KMS-11 (cell line): ENCODE data around the gene NPAS2.

Source experiments
- H2AFZ ChIP-seq: fragments of 200-600 bp; sonication (generic); 2 replicates; pipeline ENCODE4 v1.6.1; 2016; ENCODE audit warnings: antibody characterized with exemption, mixed run types, low read depth
- H3K27ac ChIP-seq: fragments of 200-600 bp; sonication (generic); 2 replicates; pipeline ENCODE4 v1.6.1; 2016; ENCODE audit warnings: mild to moderate bottlenecking, mixed run types
- H3K27me3 ChIP-seq: fragments of 200-600 bp; sonication (generic); 2 replicates; pipeline ENCODE4 v1.6.1; 2017; ENCODE audit warnings: mild to moderate bottlenecking, low read depth, mixed run types, moderate library complexity; ENCODE audit not compliant: insufficient read depth
- H3K36me3 ChIP-seq: fragments of 200-600 bp; sonication (generic); 2 replicates; pipeline ENCODE4 v1.6.1; 2017; ENCODE audit warnings: mild to moderate bottlenecking, mixed run types; ENCODE audit not compliant: insufficient read depth
- H3K4me1 ChIP-seq: fragments of 200-600 bp; sonication (generic); 2 replicates; pipeline ENCODE4 v1.6.1; 2016; ENCODE audit warnings: mild to moderate bottlenecking, low read depth, mixed run types; ENCODE audit not compliant: poor library complexity, severe bottlenecking
- H3K4me2 ChIP-seq: fragments of 200-600 bp; sonication (generic); 2 replicates; pipeline ENCODE4 v1.7.0; 2016; ENCODE audit warnings: mild to moderate bottlenecking, mixed run types
- H3K4me3 ChIP-seq: fragments of 200-600 bp; sonication (generic); IDR thresholded peaks from 2 replicates; pipeline ENCODE4 v1.6.1; 2017; ENCODE audit warnings: low read depth, low read length, mixed read lengths; ENCODE audit not compliant: insufficient read depth
- H3K79me2 ChIP-seq: fragments of 200-600 bp; sonication (generic); 2 replicates; pipeline ENCODE4 v1.6.1; 2016; ENCODE audit warnings: low read depth, mixed run types; ENCODE audit not compliant: insufficient read depth
- H3K9ac ChIP-seq: fragments of 200-600 bp; sonication (generic); 2 replicates; pipeline ENCODE4 v1.6.1; 2016; ENCODE audit warnings: mild to moderate bottlenecking, mixed run types
- H4K20me1 ChIP-seq: fragments of 200-600 bp; sonication (generic); 2 replicates; pipeline ENCODE4 v1.6.1; 2016; ENCODE audit warnings: mild to moderate bottlenecking, mixed run types; ENCODE audit not compliant: insufficient read depth
- CTCF ChIP-seq: fragments of 200-600 bp; sonication (generic); conservative IDR thresholded peaks from 2 replicates; pipeline ENCODE4 v1.6.1; 2017; ENCODE audit warnings: low read depth, mild to moderate bottlenecking, antibody characterized with exemption, low read length, moderate library complexity, mixed read lengths

The NPAS2 gene

GRCh38 chr2:101003278-101003775 is 183.4 kb downstream of the NPAS2 start:
- Histone ChIP-seq H2AFZ (no peak overlapping the region), H3K9ac (peak overlapping the region; percentile 98), H4K20me1 (0 out of 2 replicates have a peak, but pooled peaks cover 4% of the 10 kb centered on the region), H3K4me3 (peak overlapping the region; percentile 73), H3K27ac (peak overlapping the region; percentile 84; the same call in 1 of the 2 replicates), H3K79me2 (peaks cover 24% of the 10 kb centered on the region), H3K27me3 (no peaks in the 10 kb centered on the region), H3K36me3 (peaks cover 4% of the 10 kb centered on the region; the same call in 1 of the 2 replicates), H3K4me2 (peak overlapping the region; percentile 83), H3K4me1 (peaks cover 10% of the 10 kb centered on the region)
- no peak for TF ChIP-seq CTCF

GRCh38 chr2:101004620-101005325 is 184.8 kb downstream of the NPAS2 start:
- Histone ChIP-seq H3K27ac (no peak overlapping the region), H3K27me3 (no peaks in the 10 kb centered on the region), H2AFZ (no peak overlapping the region), H3K79me2 (peaks cover 24% of the 10 kb centered on the region), H3K4me1 (peaks cover 10% of the 10 kb centered on the region), H3K9ac (no peak overlapping the region), H4K20me1 (0 out of 2 replicates have a peak, but pooled peaks cover 4% of the 10 kb centered on the region), H3K4me3 (no peak overlapping the region), H3K4me2 (no peak overlapping the region), H3K36me3 (peaks cover 4% of the 10 kb centered on the region; the same call in 1 of the 2 replicates)
- no peak for TF ChIP-seq CTCF

GRCh38 chr2:101006065-101006715 is 186.3 kb downstream of the NPAS2 start:
- no peak overlapping the region for H2AFZ ChIP-seq
- H3K4me2 ChIP-seq = no peak overlapping the region
- H3K79me2 ChIP-seq = peaks cover 24% of the 10 kb centered on the region
- no peak overlapping the region for H3K27ac ChIP-seq
- H3K4me3 ChIP-seq = no peak overlapping the region
- H3K36me3 ChIP-seq = peaks cover 4% of the 10 kb centered on the region; the same call in 1 of the 2 replicates
- no peak overlapping the region for H3K9ac ChIP-seq
- H3K4me1 ChIP-seq = peaks cover 10% of the 10 kb centered on the region
- TF ChIP-seq CTCF = no peak
- 0 out of 2 replicates have a peak, but pooled peaks cover 4% of the 10 kb centered on the region for H4K20me1 ChIP-seq
- H3K27me3 ChIP-seq = no peaks in the 10 kb centered on the region

- no peak for TF ChIP-seq CTCF
- Histone ChIP-seq H3K27ac (no peak overlapping the region; the same call in 1 of the 2 replicates), H3K4me1 (peaks cover 14% of the 10 kb centered on the region), H3K9ac (no peak overlapping the region), H2AFZ (no peak overlapping the region), H3K4me2 (no peak overlapping the region), H3K4me3 (no peak overlapping the region), H3K27me3 (no peaks in the 10 kb centered on the region), H3K36me3 (peaks cover 4% of the 10 kb centered on the region; the same call in 1 of the 2 replicates), H4K20me1 (0 out of 2 replicates have a peak, but pooled peaks cover 4% of the 10 kb centered on the region), H3K79me2 (peaks cover 18% of the 10 kb centered on the region)
Measured at GRCh38 chr2:101007415-101008345, 187.7 kb downstream of the NPAS2 start.
